Spleen (tissue), 7 donors: ENCODE results near the gene TMPRSS6.

Experiments
- CTCF ChIP-seq, 11 experiments: fragments of 200-600 bp in 7 of 11; fragments of 450-650 bp in 4 of 11; sonication (generic) in 4 of 11; IDR thresholded peaks in 8 of 11; conservative IDR thresholded peaks in 3 of 11; 1 replicate in 7 of 11; 2 replicates in 4 of 11; pipeline versions ENCODE4 v1.4.0 to v1.8.0; 2016 to 2021; ENCODE audit warnings: antibody characterized with exemption in 11 of 11, inconsistent platforms in 4 of 11, mild to moderate bottlenecking in 1 of 11
- POLR2A ChIP-seq, 3 donors: fragments of 450-650 bp; IDR thresholded peaks; one replicate each; pipeline ENCODE4 v1.5.1; 2017; ENCODE audit warnings: antibody characterized with exemption in 3 of 3, mild to moderate bottlenecking in 1 of 3
- POLR2AphosphoS5 ChIP-seq, 3 donors: sonication (generic); formaldehyde crosslinking; IDR thresholded peaks; one replicate each; pipeline ENCODE4 v1.5.1; 2017; ENCODE audit warnings: antibody characterized with exemption in 3 of 3
- donor health status: DM: no; HTN: no; CAD: no; lungs with moderate emphysema.
- donor health status: DM: no; HTN: no; CAD: no.
- donor health status: DM: no; HTN: no; CAD: no.

GRCh38 chr22:37115032-37115431, 5.5 kb upstream of the TMPRSS6 start:
- no peak for TF ChIP-seq CTCF (IDR thresholded peaks at IDR 0.05 in 8 of 11, conservative IDR thresholded peaks at IDR 0.05 in 3 of 11)
- TF ChIP-seq POLR2A (IDR thresholded peaks at IDR 0.05): no peak
- TF ChIP-seq POLR2AphosphoS5 (IDR thresholded peaks at IDR 0.05): no peak
